ENCODE results near the gene CXCL6.

Gene CXCL6

DNA sequence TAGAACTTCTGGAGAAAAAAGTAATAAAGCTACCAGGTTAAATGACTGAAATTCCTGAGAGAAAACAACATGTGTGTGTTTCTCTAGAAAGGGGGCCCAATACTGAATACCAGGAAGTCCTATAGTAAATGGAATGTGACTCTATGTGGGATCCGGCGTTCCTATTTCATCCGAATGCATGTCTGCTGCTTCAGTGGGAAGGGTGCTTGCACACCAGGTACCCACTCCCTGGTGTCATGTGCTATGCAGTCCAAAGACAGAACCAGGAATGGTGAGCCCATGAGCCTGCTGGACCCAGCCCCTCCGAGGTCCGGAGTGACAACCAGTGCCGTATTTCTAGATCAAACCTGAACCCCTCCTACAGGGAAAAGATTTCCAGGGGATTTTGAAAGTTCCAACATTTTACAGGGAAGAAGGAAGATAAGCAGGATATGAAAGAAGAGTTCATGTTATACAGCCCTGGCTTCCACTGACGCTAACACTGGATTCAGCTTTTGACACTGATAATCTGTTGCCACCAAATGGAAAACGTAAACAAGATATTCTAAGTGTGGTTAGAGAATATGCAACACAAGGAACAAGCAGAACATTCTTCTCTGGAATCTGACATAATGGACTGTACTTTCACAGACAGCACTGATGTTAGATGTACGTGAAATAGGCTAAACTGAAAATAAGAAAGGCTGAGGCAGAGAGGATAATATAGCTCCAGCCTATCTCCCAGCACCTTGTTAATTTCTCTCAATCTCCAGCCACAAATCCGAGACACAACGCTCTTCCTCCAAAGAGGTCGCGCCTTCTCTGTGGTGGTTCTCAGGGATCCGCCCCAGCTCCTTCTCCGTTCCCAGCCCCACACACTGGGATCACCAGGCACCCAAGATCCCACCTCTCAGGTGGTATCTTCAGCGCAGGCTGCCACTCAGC lies 32.0 kb downstream of the CXCL6 start:
- no peak for DNase-seq

GRCh38 chr4:73869130-73870055 lies 32.9 kb downstream of the CXCL6 start, which contains the start of gene CXCL1:
Gene CXCL1 (plus strand): TSS chr4:73869393. CDS start chr4:73869471, 78 bp downstream.
- DNase-seq, result peak; percentile 41

DNA sequence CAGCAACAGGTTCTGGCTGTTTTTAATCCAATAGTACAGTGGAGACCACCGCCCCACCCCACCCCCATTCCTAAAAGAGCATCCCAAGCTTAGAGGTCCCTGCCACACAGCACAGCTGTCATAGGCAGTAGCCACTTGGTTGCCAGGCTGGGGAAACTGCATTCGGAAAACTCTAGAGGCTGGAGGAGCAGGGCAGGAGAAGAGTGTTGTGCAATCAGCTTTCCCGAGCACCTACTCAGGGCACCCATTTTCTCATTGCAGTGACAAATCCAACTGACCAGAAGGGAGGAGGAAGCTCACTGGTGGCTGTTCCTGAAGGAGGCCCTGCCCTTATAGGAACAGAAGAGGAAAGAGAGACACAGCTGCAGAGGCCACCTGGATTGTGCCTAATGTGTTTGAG lies 33.8 kb downstream of the CXCL6 start:
- no peak for DNase-seq

- DNase-seq, result no peak
Measured at GRCh38 chr4:73870768-73871167, 34.3 kb downstream of the CXCL6 start.

DNA sequence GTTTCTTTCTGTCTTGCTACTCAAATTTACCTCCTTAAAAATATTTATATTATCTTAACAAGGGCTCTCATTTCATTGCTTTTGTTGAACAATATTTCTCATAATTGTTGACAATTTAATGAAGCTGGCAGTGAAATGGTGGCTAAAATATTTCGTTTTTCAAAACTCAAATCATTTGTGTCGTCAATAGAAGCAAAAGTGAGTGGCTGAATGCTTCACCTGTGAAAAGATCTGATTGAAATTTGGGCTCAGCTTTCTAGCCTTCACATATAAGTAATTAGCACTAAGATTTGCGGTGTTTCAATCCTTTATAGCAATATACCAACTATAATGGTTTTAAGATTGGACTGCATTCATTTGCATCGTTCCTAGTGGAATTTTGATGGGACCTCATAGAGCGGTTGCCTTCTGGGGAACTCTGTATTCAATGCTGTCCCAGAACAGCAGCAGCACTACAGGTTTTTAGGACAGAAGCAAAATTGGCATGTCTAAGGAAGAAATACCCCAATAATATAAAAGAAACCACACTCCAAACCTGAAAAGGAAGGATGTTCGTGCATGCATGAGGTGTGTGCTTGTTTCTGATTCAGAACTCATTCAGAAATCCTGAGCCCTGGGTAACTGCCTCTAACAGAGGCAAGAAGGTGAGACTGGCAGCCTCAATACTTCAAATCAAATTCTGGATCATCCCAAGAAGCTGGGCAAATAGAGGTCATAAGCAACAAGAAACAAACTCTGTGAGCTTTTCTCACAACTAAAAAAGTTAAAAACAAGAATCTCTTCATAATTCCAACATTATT lies 35.2 kb downstream of the CXCL6 start:
- DNase-seq, result no peak

GRCh38 chr4:73872316-73873108 lies 36.0 kb downstream of the CXCL6 start:
- no peak for DNase-seq

DNA sequence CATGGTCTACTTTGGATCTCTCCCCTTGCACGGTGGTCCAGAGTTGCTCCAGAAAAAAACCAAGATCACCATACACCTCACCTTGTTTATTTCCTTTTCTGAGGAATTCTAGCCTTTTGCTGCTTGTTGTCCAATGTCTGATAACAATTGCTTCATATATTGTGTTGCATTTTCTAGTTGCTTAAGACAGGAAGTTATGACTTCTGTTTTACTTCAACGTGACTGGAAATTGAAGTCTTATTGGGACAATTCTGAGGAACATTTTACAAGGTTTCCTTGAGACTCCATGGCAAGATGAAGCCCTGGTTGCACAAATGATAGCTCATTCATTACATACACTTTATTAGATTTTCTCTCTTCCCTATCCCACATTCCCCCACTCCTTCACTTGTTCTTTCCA lies 37.9 kb downstream of the CXCL6 start:
- no peak for DNase-seq

- no peak for DNase-seq
Measured at GRCh38 chr4:73875401-73875800, 38.9 kb downstream of the CXCL6 start.

DNA sequence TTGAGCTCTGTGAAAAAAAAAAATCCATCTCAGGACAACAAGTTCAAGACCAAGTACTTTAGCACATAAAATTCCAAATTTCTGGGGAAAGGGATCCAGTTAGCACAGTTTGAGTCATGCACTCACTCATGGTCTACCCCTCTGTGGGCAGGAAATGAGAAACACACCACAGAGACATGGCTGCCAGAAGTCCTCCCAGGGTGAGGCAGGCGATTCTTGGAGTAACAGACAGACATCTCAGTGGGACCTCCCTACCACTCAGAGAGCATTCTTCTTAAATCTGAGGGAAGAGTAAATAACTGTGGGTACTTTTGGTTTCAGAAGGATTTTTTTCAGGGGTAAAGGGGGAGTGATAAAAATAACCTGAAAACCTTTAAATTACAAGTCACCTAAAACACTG lies 46.8 kb downstream of the CXCL6 start:
- DNase-seq, result peak; percentile 89

GRCh38 chr4:73885574-73886267 lies 49.2 kb downstream of the CXCL6 start:
- DNase-seq, result peak; percentile 42

Data from fibroblast of skin of back (primary cell).